ENCODE results near the gene ABLIM2. TPM values are rescaled to one million over a fixed set of nuclear protein-coding genes. Genes with fewer than 3 reads are reported as not detected.

The ABLIM2 gene
- total and polyA plus RNA-seq, 2 of the 8 experiments (the other 6 are each of a cell fraction or from before 2014, with no cell fraction given), result 2.8 to 3.0 TPM

- no peak for TF ChIP-seq FOSL1 (IDR thresholded peaks at IDR 0.05; ENCODE audit: insufficient read depth, low read depth, low read length)
- no peak for TF ChIP-seq CHD2 (IDR thresholded peaks at IDR 0.05; ENCODE audit: low read length)
- no peak for TF ChIP-seq SIRT6 (IDR thresholded peaks at IDR 0.05; ENCODE audit: low read length)
- no peak for TF ChIP-seq MAFK (IDR thresholded peaks at IDR 0.05; ENCODE audit: low read depth, low read length)
- no peak for TF ChIP-seq RFX5 (IDR thresholded peaks at IDR 0.05; ENCODE audit: borderline replicate concordance, low read depth, low read length)
- TF ChIP-seq BCL11A (IDR thresholded peaks at IDR 0.05; ENCODE audit: low read depth in 2 of 2, low read length in 2 of 2), result no peak
Observed at GRCh38 chr4:8142556-8142955, 16.1 kb downstream of the ABLIM2 start (continued).

Data from H1 (cell line).